Measurements from ENCODE around the gene HDAC4. TPM values are rescaled to one million over a fixed set of nuclear protein-coding genes. Genes with fewer than 3 reads are reported as not detected.

Gene HDAC4
- total RNA-seq, 1 donor from 2014 or later, result 7.8 TPM

- DNase-seq (ENCODE audit: low read depth), result no peak
- Histone ChIP-seq H3K4me3 (ENCODE audit: low read depth, low read length) (no peak overlapping the region), H3K27me3 (ENCODE audit: control insufficient read depth, insufficient read depth, low read length) (no peaks in the 10 kb centered on the region), H3K36me3 (ENCODE audit: control insufficient read depth, insufficient read depth, low read length) (no peaks in the 10 kb centered on the region)
- TF ChIP-seq CTCF (IDR thresholded peaks at IDR 0.05; ENCODE audit: insufficient read depth, low read length, poor library complexity, severe bottlenecking), result no peak
Measured at GRCh38 chr2:239057533-239057932, 343.3 kb downstream of the HDAC4 start.

- H3K4me3 ChIP-seq (ENCODE audit: low read depth, low read length), result no peak overlapping the region
- TF ChIP-seq CTCF (IDR thresholded peaks at IDR 0.05; ENCODE audit: insufficient read depth, low read length, poor library complexity, severe bottlenecking), result no peak
- no peaks in the 10 kb centered on the region for H3K27me3 ChIP-seq (ENCODE audit: control insufficient read depth, insufficient read depth, low read length)
- no peak for DNase-seq (ENCODE audit: low read depth)
- no peaks in the 10 kb centered on the region for H3K36me3 ChIP-seq (ENCODE audit: control insufficient read depth, insufficient read depth, low read length)
Measured at GRCh38 chr2:239056611-239057010, 344.2 kb downstream of the HDAC4 start.

- Histone ChIP-seq H3K4me3 (ENCODE audit: low read depth, low read length) (no peak overlapping the region), H3K36me3 (ENCODE audit: control insufficient read depth, insufficient read depth, low read length) (no peaks in the 10 kb centered on the region), H3K27me3 (ENCODE audit: control insufficient read depth, insufficient read depth, low read length) (no peaks in the 10 kb centered on the region)
- DNase-seq (ENCODE audit: low read depth), result no peak
- no peak for TF ChIP-seq CTCF (IDR thresholded peaks at IDR 0.05; ENCODE audit: insufficient read depth, low read length, poor library complexity, severe bottlenecking)
Measured at GRCh38 chr2:239055756-239056493, 344.9 kb downstream of the HDAC4 start.

- Histone ChIP-seq H3K4me3 (ENCODE audit: low read depth, low read length) (no peak overlapping the region), H3K36me3 (ENCODE audit: control insufficient read depth, insufficient read depth, low read length) (no peaks in the 10 kb centered on the region), H3K27me3 (ENCODE audit: control insufficient read depth, insufficient read depth, low read length) (no peaks in the 10 kb centered on the region)
- no peak for TF ChIP-seq CTCF (IDR thresholded peaks at IDR 0.05; ENCODE audit: insufficient read depth, low read length, poor library complexity, severe bottlenecking)
- no peak for DNase-seq (ENCODE audit: low read depth)
Measured at GRCh38 chr2:239054921-239055320, 345.9 kb downstream of the HDAC4 start.

- H3K4me3 ChIP-seq (ENCODE audit: low read depth, low read length), result no peak overlapping the region
- H3K27me3 ChIP-seq (ENCODE audit: control insufficient read depth, insufficient read depth, low read length), result no peaks in the 10 kb centered on the region
- TF ChIP-seq CTCF (IDR thresholded peaks at IDR 0.05; ENCODE audit: insufficient read depth, low read length, poor library complexity, severe bottlenecking), result no peak
- no peak for DNase-seq (ENCODE audit: low read depth)
- no peaks in the 10 kb centered on the region for H3K36me3 ChIP-seq (ENCODE audit: control insufficient read depth, insufficient read depth, low read length)
Measured at GRCh38 chr2:239053801-239054503, 346.9 kb downstream of the HDAC4 start.

Data from kidney epithelial cell (primary cell).